ENCODE results near the gene RSRC2.
"Not testable (repeated sequence)": the region's sequence is repeated elsewhere in the genome, so short reads cannot be mapped to it uniquely, and the experiment has no call there.

Gene RSRC2

DNA sequence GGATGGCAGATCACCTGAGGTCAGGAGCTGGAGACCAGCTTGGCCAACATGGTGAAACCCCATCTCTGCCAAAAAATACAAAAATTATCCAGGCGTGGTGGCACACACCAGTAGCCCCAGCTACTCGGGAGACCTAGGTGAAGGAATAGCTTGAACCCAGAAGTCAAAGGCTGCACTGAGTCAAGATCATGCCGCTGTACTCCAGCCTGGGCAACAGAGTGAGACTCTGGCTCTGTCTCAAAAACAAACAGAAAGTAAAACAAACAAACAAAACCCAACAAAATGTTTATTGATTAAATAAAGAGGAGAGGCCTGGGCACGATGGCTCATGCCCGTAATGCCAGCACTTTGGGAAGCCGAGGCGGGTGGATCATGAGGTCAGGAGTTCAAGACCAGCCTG, 31.5 kb downstream of the RSRC2 start:
- in situ Hi-C loops (cut with MboI; ENCODE audit: low pct_unique_long_range_greater_than_20kb, low sequenced_read_pairs): no loop called here
- DNase-seq: no peak

DNA sequence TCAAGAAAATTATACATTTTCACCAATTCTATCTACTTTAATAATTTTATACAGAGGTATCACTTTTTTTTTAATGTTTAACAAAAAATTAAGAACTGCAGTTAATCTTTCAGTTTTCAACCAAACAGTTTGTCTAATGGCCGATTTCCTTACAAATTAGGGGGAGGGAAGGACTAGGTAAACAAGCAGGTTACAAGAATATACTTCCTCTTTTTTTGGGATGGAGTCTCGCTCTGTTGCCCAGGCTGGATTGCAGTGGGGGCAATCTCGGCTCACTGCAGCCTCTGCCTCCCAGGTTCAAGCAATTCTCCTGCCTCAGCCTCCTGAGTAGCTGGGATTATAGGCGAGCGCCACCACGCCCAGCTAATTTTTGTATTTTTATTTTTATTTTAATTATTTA, 33.5 kb downstream of the RSRC2 start:
- in situ Hi-C loops (cut with MboI; ENCODE audit: low pct_unique_long_range_greater_than_20kb, low sequenced_read_pairs); DNase-seq: not testable (repeated sequence)

- DNase-seq: no peak
- in situ Hi-C loops (cut with MboI; ENCODE audit: low pct_unique_long_range_greater_than_20kb, low sequenced_read_pairs): no loop called here
Measured at GRCh38 chr12:122491991-122492390, 34.7 kb downstream of the RSRC2 start.

DNA sequence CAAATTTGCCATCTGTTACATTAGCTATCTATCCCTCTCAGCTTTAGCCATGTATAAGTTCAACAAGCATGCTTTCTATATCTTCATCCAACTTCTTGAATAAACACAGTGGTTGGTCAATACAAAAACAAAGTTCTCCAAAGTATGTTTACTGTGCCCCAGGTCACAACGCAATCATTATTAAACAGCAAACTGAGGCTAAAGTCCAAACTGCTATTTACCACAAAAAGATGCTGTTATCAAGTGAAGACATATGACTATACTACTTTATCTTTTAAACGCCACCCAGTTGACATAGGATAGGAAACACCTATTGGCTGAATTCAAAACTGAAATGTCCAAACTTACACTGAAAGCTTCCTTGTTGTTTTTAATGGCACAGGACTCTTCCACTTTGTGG, 37.7 kb downstream of the RSRC2 start:
- in situ Hi-C loops (cut with MboI; ENCODE audit: low pct_unique_long_range_greater_than_20kb, low sequenced_read_pairs): no loop called here
- DNase-seq: no peak

DNA sequence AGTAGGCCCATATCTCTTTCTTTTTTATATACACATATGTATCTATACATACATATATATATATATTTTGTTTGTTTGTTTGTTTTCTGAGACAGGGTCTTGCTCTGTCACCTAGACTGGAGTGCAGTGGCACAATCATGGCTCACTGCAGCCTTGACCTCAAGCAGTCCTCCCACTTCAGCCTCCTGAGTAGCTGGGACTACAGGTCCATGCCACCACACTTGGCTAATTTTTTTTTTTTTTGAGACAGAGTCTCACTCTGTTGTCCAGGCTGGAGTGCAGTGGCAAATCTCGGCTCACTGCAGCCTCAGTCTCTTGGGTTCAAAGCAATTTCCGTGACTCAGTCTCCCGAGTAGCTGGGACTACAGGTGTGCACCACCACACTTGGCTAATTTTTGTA, 38.9 kb downstream of the RSRC2 start:
- in situ Hi-C loops (cut with MboI; ENCODE audit: low pct_unique_long_range_greater_than_20kb, low sequenced_read_pairs); DNase-seq: not testable (repeated sequence)

DNA sequence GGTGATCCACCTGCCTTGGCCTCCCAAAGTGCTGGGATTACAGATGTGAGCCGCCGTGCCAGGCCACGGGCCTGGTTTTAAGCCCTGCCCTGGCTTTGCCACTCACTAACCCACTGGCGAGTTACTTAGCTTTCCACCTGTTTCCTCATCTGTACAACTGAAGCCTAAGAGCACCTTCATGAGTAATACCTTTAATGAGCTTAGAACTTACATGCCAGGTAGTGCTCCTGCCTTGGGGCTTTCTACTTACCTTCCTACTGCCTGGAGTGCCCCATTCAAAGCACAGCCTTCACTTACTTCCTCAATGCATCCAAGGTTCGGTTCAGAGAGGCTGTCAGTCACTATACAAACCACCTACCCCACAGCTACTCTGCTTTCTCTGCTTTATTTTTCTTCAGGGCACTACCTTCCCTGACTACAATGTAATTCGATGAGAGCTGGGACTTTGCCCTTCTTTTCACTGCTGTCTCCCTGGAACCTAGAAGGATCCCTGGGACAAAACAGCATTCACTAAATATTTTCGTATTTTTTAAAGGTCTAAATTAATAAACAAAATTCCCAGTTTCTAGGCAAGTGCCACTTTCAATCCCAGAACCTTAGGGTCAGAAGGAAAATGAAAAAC, 39.8 kb downstream of the RSRC2 start:
- DNase-seq: no peak

GRCh38 chr12:122486360-122486759, 40.4 kb downstream of the RSRC2 start:
- in situ Hi-C loops (cut with MboI; ENCODE audit: low pct_unique_long_range_greater_than_20kb, low sequenced_read_pairs); DNase-seq: not testable (repeated sequence)

More for the DNA sequence above, 39.8 kb downstream of the RSRC2 start:
- in situ Hi-C loops (cut with MboI; ENCODE audit: low pct_unique_long_range_greater_than_20kb, low sequenced_read_pairs): no loop called here

DNA sequence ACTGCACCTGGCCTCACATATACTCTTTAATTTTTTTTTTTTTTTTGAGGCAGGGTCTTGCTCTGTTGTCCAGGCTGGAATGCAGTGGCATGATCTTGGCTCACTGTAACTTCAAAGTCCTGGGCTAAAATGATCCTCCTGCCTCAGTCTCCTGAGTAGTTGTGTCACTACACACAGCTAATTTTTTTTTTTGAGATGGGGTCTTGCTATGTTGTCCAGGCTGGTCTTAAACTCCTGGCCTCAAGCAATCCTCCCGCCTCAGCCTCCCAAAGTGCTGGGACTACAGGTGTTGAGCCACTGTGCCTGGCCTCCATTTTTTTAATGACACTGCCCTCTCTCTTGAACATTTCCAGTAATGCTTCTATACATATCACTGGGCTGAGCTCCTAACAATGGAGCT, 42.4 kb downstream of the RSRC2 start:
- in situ Hi-C loops (cut with MboI; ENCODE audit: low pct_unique_long_range_greater_than_20kb, low sequenced_read_pairs); DNase-seq: not testable (repeated sequence)

DNA sequence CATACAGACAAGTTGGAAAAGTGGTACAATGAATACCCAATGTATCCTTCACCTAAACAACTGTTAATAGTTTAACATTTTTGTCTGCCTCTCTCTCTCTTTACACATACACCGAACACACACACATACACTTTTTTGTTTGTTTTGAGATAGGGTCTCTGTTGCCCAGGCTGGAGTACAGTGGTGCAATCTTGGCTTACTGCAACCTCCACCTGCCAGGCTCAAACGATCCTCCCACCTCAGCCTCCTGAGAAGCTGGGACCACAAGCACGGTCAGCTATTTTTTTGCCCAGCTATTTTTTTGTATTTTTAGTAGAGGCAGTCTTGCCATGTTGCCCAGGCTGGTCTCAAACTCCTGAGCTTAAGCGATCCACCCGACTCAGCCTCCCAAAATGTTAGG, 42.8 kb downstream of the RSRC2 start:
- in situ Hi-C loops (cut with MboI; ENCODE audit: low pct_unique_long_range_greater_than_20kb, low sequenced_read_pairs): no loop called here
- no peak for DNase-seq

GRCh38 chr12:122481861-122482260, 44.9 kb downstream of the RSRC2 start:
- no peak for DNase-seq
- in situ Hi-C loops (cut with MboI; ENCODE audit: low pct_unique_long_range_greater_than_20kb, low sequenced_read_pairs): no loop called here

GRCh38 chr12:122480753-122481152, 46.0 kb downstream of the RSRC2 start:
- in situ Hi-C loops (cut with MboI; ENCODE audit: low pct_unique_long_range_greater_than_20kb, low sequenced_read_pairs): no loop called here
- DNase-seq: no peak

GRCh38 chr12:122474324-122474716, 52.4 kb downstream of the RSRC2 start:
- DNase-seq: no peak
- in situ Hi-C loops (cut with MboI; ENCODE audit: low pct_unique_long_range_greater_than_20kb, low sequenced_read_pairs): no loop called here

DNA sequence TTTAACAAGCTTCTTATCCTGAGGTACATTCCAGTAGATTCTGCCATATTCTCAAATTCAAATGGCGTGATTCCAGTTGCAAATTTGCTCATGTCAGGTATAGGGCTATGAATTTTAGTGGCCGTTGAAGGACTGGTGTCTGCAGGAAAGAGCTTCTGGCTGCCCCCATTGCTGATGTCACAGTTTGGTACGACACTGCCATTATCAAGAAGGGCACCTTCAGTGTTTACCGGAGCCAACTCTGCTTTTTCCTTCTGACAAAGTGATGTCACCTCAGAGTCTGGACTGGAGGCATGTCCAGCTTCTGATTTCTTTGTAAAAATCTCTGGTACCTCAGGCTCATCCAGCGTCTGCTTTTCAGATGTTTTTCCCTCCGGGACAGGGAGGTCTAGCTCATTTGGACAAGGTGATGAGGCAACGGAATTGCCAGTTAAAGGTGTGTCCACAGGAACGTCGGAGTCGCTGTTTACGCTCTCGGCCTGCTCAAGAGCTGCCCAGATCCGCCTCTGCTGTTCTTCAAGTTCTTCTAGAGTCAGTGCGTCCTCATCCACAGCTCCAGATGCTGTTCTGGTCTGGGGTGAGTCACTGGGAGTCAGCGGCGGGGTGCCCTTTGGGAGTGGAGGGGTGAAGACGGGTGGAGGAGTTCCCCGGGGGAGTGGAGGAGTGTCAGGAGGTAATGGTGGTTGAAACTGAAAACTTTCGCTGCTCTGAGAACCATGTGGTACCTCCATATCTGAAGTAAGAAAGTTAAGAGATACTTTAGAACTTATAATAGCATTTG, 53.0 kb downstream of the RSRC2 start:
- in situ Hi-C loops (cut with MboI; ENCODE audit: low pct_unique_long_range_greater_than_20kb, low sequenced_read_pairs): no loop called here
- DNase-seq: no peak

- peak; percentile 58 for DNase-seq
- in situ Hi-C loops (cut with MboI; ENCODE audit: low pct_unique_long_range_greater_than_20kb, low sequenced_read_pairs): no loop called here
Measured at GRCh38 chr12:122471324-122472226, 55.2 kb downstream of the RSRC2 start.

DNA sequence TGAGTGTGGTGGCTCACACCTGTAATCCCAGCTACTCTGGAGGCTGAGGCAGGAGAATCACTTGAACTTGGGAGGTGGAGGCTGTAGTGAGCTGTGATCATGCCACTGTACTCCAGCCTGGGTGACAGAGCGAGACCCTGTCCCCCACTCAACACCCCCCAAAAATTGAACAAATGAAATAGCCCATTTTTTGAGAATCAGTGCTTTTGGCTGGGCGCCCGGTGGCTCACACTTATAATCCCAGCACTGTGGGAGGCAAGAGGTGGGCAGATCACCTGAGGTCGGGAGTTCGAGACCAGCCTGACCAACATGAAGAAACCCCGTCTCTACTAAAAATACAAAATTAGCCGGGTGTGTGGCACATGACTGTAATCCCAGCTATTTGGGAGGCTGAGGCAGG, 56.2 kb downstream of the RSRC2 start:
- in situ Hi-C loops (cut with MboI; ENCODE audit: low pct_unique_long_range_greater_than_20kb, low sequenced_read_pairs); DNase-seq: not testable (repeated sequence)

- in situ Hi-C loops (cut with MboI; ENCODE audit: low pct_unique_long_range_greater_than_20kb, low sequenced_read_pairs); DNase-seq: not testable (repeated sequence)
Measured at GRCh38 chr12:122469856-122470255, 56.9 kb downstream of the RSRC2 start.

- DNase-seq: no peak
- in situ Hi-C loops (cut with MboI; ENCODE audit: low pct_unique_long_range_greater_than_20kb, low sequenced_read_pairs): no loop called here
Measured at GRCh38 chr12:122467983-122468382, 58.8 kb downstream of the RSRC2 start.

- in situ Hi-C loops (cut with MboI; ENCODE audit: low pct_unique_long_range_greater_than_20kb, low sequenced_read_pairs); DNase-seq: not testable (repeated sequence)
Measured at GRCh38 chr12:122464317-122465042, 62.3 kb downstream of the RSRC2 start.

DNA sequence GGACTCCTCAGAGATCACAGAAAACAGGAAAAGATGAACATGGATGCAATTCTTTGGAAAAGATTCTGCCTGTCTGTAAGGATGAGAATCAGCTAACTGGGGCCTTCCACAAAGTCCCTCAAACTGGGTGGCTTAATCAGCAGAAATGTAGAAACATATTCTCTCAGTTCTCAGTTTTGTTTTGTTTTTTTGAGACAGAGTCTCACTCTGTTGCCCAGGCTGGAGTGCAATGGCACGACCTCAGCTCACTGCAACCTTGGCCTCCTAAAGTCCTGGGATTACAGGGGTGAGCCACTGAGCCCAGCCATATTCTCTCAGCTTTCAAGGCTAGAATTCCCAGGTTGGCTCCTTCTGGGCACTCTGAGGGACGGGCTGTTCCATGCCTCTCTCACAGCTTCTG, 66.1 kb downstream of the RSRC2 start:
- in situ Hi-C loops (cut with MboI; ENCODE audit: low pct_unique_long_range_greater_than_20kb, low sequenced_read_pairs): no loop called here
- DNase-seq: no peak
